ENCODE data around the gene PPP1CA. TPM values are rescaled to one million over a fixed set of nuclear protein-coding genes. Genes with fewer than 3 reads are reported as not detected.

PPP1CA gene
- total and polyA plus RNA-seq, 12 donors = 105 to 289 (median 151) TPM

DNA sequence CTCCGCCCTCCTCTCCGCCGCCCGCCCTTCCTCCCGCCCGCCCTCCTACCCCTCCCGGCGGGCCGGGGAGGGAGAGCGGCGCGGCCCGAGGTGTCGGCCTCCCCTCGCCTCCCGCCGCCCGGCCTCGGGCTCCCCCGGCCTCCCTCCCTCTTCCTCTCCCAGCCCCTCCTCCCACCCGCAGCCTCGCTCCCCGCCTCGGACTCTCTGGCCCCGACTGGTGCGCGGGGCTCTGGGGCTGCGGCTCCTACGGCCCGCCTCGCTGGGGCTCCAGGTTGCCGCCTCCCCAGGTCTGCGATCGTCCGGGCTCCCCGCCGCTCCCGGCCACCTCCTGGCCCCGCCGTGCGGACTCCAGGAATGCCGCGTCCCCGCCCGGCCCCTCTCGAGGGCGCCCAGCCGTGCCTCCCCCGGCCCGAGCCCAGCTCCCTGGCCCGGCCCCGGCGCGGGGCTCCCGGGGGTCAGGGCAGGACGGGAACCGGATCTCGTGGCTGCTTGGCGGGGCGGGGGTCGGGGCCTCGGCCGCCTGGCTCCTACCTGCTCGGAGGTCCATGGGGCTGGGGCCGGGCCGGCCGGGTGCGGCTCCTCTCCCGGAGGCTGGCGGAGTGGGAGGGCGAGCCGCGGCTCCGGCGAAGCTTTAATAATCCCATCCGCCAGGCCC is 28.5 kb downstream of the PPP1CA start, which contains the start of gene CLCF1:
CLCF1 (minus strand) TSS at position 606 of the 655 bp plus-strand sequence; CDS start at position 547, 59 bp downstream.
- Histone ChIP-seq H3K36me3 (replicated peaks in 1 of 2) (no peaks in the 10 kb centered on the region), H3K4me3 (peak within 1 kb of the TSS in 3 of 4 donors; percentile 40 to 94 (median 76)), H3K27me3 (no peaks in the 10 kb centered on the region), H3K9me3 (replicated peaks in 1 of 3) (no peaks in the 10 kb centered on the region), H3K4me1 (replicated peaks in 1 of 2) (peaks cover 18 to 29% of the 10 kb centered on the region in 2 donors), H3K27ac (peak within 1 kb of the TSS in 4 of 5 donors; percentile 71 to 88 (median 76))
- DNase-seq = peak in 6 of 7 donors; percentile 62 to 78 (median 66)
- intact Hi-C loops (cut with DNase I) = no loop called here
- 0 to 1% (median 1%) methylated on average over 8 to 73 of the region's 76 CpGs for WGBS, 4 donors
- TF ChIP-seq, protein P1, sequence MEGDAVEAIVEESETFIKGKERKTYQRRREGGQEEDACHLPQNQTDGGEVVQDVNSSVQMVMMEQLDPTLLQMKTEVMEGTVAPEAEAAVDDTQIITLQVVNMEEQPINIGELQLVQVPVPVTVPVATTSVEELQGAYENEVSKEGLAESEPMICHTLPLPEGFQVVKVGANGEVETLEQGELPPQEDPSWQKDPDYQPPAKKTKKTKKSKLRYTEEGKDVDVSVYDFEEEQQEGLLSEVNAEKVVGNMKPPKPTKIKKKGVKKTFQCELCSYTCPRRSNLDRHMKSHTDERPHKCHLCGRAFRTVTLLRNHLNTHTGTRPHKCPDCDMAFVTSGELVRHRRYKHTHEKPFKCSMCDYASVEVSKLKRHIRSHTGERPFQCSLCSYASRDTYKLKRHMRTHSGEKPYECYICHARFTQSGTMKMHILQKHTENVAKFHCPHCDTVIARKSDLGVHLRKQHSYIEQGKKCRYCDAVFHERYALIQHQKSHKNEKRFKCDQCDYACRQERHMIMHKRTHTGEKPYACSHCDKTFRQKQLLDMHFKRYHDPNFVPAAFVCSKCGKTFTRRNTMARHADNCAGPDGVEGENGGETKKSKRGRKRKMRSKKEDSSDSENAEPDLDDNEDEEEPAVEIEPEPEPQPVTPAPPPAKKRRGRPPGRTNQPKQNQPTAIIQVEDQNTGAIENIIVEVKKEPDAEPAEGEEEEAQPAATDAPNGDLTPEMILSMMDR (IDR thresholded peaks at IDR 0.05) = no peak
- peak in 1 of 2 donors; percentile 8 for TF ChIP-seq POLR2A (IDR thresholded peaks at IDR 0.05)

DNA sequence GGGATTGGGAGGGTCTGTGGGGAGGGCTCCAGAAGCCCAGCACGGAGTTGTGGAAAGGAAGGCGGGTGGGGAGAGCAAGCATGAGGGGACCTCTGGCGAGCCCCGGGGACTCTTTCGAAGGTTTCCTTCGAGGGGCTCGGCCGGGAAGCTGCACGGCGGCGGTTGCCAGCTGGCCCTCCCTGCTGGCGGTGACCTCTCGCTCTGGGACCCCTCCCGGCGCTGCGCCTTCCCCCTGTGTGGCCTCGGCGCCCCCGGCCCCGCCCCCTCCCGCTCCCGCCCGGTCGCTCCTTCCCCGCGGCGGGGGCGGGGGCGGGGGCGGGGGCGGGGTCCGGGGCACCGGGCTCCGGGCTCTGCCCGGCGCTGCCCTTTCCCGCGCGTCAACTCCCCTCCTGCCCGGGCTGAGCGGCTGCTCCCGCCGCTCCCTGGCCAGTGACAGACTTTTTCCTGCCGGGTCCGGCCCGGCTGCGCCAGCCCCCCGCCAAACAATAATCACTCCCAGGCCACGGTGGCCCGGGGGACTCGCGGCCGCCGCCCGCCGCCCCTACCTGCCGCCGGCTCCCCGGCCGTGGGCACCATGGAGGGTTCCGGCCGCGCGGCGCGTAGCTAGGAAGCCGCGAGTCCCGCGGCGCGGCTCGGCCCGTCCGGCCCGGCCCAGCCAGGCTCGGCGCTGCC is 29.2 kb downstream of the PPP1CA start:
- Histone ChIP-seq H3K4me3 (peak overlapping the region in 2 of 4 donors; percentile 76 to 94), H3K4me1 (replicated peaks in 1 of 2) (peaks cover 18 to 29% of the 10 kb centered on the region in 2 donors), H3K27me3 (no peaks in the 10 kb centered on the region), H3K9me3 (replicated peaks in 1 of 3) (no peaks in the 10 kb centered on the region), H3K36me3 (replicated peaks in 1 of 2) (no peaks in the 10 kb centered on the region), H3K27ac (peak overlapping the region in 4 of 5 donors; percentile 71 to 88 (median 76))
- no peak for DNase-seq
- 0 to 20% (median 1%) methylated on average over 1 to 71 of the region's 78 CpGs for WGBS, 4 donors
- TF ChIP-seq, protein P1 (IDR thresholded peaks at IDR 0.05) = no peak
- TF ChIP-seq POLR2A (IDR thresholded peaks at IDR 0.05) = peak in 1 of 2 donors; percentile 6
- intact Hi-C loops (cut with DNase I) = no loop called here

DNA sequence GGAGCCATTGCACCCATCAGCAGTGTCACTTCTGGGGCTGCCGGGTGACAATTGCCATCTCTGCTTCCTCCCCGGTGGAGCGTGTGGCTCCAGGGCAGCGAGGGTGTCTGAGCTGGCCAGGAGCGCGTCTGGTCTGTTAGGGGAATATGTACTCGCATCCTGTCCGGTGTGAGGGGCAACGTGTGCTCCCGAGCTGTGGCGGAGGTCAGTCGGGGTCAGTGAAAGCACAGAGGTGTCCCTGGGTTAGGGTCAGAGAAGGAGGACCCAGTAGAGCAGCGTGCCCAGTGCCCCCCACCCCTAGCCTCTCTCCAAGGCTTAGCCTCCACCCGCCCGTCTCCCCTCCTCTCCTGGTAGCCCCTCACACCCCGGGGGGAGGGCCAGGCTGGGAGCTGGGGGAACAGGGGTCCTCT is 29.7 kb downstream of the PPP1CA start:
- Histone ChIP-seq H3K9me3 (replicated peaks in 1 of 3) (no peaks in the 10 kb centered on the region), H3K4me3 (peak overlapping the region in 2 of 4 donors; percentile 76 to 94), H3K27ac (peak overlapping the region in 2 of 5 donors; percentile 71 to 88), H3K27me3 (no peaks in the 10 kb centered on the region), H3K36me3 (replicated peaks in 1 of 2) (no peaks in the 10 kb centered on the region), H3K4me1 (replicated peaks in 1 of 2) (peaks cover 18 to 29% of the 10 kb centered on the region in 2 donors)
- no peak for DNase-seq
- no peak for TF ChIP-seq POLR2A (IDR thresholded peaks at IDR 0.05)
- TF ChIP-seq, protein P1 (IDR thresholded peaks at IDR 0.05) = no peak
- intact Hi-C loops (cut with DNase I) = no loop called here
- WGBS, 4 donors = 28 to 36% (median 28%) methylated on average over 10 to 16 of the region's 16 CpGs

DNA sequence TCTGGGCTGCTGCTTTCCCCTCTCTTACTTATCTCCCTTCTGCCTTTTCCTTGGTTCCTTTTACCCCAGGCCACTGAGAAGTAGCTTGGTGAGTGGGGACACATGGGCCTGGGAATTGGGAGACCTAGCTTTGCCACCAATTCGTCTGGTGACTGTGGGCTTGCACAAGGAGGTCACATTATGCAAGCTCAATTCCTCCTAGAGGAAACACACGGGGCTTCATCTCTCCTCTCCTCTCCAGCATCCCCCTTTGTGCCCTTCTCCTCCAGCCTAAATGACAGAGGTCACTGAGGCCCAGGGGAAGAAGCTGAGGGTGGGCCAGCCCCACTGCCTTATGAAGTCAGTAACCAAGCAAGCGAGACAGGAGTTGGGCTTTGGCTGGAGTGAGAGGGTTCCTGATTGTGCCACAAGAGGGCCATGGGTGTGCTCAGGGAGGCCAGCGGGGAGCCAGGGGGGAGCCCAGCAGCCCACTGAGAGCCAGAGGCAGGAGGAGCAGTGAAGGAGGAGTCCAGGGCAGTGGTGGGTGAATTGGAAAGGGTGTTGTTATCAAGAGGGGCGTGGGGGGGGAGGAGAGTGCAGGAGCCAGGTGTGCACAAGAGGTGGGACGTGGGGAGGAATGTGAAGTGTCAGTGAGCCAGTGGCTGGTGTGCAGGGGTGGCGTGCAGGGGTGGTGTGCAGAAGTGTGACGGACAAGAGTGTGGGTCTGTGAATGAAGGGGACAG is 30.3 kb downstream of the PPP1CA start:
- DNase-seq = peak in 3 of 7 donors; percentile 47
- Histone ChIP-seq H3K27ac (peak overlapping the region in 1 of 5 donors; percentile 88), H3K4me1 (replicated peaks in 1 of 2) (peaks cover 18 to 29% of the 10 kb centered on the region in 2 donors), H3K27me3 (no peaks in the 10 kb centered on the region), H3K9me3 (replicated peaks in 1 of 3) (no peaks in the 10 kb centered on the region), H3K4me3 (peak overlapping the region in 1 of 4 donors; percentile 94), H3K36me3 (replicated peaks in 1 of 2) (no peaks in the 10 kb centered on the region)
- 56 to 61% (median 58%) methylated on average over 7 to 8 of the region's 8 CpGs for WGBS, 4 donors
- TF ChIP-seq POLR2A (IDR thresholded peaks at IDR 0.05) = no peak
- TF ChIP-seq, protein P1 (IDR thresholded peaks at IDR 0.05) = peak in 5 of 6 experiments; percentile 33 to 57 (median 50)
- intact Hi-C loops (cut with DNase I) = no loop called here
